D341Med (cell line): Measurements from ENCODE around the gene RNF183.
"Not testable (repeated sequence)": the region's sequence is repeated elsewhere in the genome, so short reads cannot be mapped to it uniquely, and the experiment has no call there.

Experiments used
- DNase-seq: peaks from one replicate; pipeline ENCODE4 v3.0.0; 2012; ENCODE audit warnings: low spot score

Gene RNF183

GRCh38 chr9:113274474-113275156, 28.6 kb downstream of the RNF183 start:
- peak; percentile 50 for DNase-seq

- peak; percentile 39 for DNase-seq
These were observed 33.3 kb downstream of the RNF183 start for GRCh38 chr9:113269871-113270270.

GRCh38 chr9:113269355-113269754, 33.8 kb downstream of the RNF183 start:
- no peak for DNase-seq

- DNase-seq: no peak
These were observed 35.1 kb downstream of the RNF183 start for GRCh38 chr9:113267911-113268566.

DNA sequence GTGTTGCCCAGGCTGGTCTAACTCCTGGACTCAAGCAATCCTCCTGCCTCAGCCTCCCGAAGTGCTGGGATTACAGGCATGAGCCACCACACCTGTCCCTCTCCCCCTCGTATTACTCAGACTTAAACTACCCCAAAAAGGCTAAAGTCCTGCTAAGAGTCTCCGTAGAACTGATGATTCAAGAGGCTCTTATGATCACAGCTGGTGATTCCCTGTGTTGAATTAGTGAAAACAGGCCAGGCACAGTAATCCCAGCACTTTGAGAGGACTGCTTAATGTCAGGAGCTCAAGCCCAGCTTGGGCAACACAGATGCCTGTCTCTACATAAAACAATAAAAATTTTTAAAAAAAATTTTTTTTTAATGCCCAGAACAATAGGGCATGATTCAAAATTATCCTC, 37.0 kb downstream of the RNF183 start:
- no peak for DNase-seq

DNA sequence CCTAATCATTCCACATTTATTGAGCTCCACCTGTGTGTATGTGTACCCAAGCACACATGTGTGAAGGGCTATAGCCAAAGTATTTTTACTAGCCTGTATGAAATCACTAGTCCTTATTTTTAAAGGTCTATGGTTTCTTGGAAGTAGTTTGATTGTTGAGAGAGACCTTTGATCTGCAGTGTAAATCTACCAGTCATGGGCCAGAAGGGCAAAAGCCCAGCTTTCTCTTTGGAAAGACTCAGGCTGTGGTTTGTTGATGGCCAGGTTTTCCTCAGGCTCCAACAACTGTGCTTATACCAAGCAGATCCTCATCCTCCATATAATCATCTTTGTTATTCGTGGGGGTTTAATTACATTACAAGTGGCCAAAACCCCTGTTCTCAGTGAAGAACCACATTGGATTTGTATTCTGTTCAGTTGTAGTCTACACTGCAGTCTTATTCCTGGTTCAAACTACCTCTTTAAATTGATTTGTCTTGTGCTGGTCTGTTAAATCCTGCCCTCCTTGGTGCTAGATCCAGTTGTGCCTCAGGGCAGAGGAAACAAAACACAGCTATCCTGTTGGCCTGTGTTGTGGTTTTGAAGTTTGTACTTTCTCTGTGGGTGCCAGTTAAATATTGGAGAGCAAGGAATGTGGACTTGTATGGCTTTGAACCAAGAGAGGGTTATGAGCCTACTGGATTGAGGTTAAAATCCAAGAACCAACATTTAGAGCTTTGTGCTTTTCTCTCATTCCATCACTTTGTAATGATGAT, 41.1 kb downstream of the RNF183 start:
- DNase-seq: no peak

- no peak for DNase-seq
These were observed 44.9 kb downstream of the RNF183 start for GRCh38 chr9:113258282-113258681.

DNA sequence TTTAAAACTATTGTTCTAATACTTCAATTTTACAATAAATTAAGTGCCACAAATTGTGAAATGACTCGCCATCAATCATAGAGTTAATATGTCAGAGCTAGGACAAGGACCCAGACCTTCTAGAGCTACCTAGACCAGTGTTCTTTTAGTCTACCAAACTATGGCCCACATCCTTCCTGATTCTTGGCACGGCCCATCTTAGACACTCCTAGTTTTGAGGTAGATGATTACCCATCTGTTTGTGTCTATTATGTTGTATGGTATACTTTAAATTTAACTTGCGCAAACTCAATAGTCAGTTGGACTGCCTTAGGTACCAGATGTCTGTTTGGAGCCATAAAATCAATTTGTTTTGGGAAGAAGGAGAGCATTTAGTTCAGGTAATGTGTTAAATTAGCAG, 45.3 kb downstream of the RNF183 start:
- DNase-seq: no peak

- DNase-seq: no peak
These were observed 47.7 kb downstream of the RNF183 start for GRCh38 chr9:113255438-113255837.

DNA sequence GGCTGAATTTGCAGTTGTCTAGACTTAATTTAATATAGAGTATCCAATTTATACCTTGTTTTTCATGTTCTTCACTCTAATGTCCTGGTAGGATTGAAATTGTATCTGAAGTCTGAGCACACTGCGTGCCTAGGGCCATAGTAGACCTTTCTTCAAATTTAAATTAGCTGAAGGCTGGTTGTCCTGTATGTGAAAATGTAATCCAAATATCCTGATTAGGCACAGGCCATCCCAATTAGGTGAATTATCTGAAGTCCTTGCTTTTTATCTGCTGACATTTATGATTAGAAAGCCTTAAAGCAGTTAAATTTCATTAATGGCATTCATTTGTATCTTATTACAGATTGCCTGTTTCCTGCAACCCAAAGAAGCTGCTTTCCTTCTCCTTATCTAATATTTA, 48.2 kb downstream of the RNF183 start:
- DNase-seq: no peak

- no peak for DNase-seq
These were observed 52.4 kb downstream of the RNF183 start for GRCh38 chr9:113250807-113251206.

DNA sequence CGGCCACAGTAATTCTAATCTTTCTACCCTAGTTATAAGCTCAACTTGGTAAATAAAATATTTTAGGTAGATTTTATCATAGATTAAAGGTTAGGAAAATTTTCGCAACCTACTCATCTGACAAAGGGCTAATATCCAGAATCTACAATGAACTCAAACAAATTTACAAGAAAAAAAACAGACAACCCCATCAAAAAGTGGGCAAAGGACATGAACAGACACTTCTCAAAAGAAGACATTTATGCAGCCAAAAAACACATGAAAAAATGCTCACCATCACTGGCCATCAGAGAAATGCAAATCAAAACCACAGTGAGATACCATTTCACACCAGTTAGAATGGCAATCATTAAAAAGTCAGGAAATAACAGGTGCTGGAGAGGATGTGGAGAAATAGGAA, 53.5 kb downstream of the RNF183 start:
- DNase-seq: not testable (repeated sequence)

- DNase-seq: no peak
These were observed 55.5 kb downstream of the RNF183 start for GRCh38 chr9:113247640-113248039.
